K562 treated with DMSO at 1 percent for 12 hours (cell line): ENCODE results near the gene SPR. TPM values are rescaled to one million over a fixed set of nuclear protein-coding genes. Genes with fewer than 3 reads are reported as not detected.

ENCODE experiments used
- total RNA-seq: library from RNA; unstranded; fragments of 300-600 nt; gene quantifications from 2 replicates; pipeline ENCODE4 v1.2.3, GENCODE V29; 2022; ENCODE audit not compliant: insufficient read depth

SPR gene
- 41.5 and 43.5 TPM in 2 replicates for total RNA-seq

DNA sequence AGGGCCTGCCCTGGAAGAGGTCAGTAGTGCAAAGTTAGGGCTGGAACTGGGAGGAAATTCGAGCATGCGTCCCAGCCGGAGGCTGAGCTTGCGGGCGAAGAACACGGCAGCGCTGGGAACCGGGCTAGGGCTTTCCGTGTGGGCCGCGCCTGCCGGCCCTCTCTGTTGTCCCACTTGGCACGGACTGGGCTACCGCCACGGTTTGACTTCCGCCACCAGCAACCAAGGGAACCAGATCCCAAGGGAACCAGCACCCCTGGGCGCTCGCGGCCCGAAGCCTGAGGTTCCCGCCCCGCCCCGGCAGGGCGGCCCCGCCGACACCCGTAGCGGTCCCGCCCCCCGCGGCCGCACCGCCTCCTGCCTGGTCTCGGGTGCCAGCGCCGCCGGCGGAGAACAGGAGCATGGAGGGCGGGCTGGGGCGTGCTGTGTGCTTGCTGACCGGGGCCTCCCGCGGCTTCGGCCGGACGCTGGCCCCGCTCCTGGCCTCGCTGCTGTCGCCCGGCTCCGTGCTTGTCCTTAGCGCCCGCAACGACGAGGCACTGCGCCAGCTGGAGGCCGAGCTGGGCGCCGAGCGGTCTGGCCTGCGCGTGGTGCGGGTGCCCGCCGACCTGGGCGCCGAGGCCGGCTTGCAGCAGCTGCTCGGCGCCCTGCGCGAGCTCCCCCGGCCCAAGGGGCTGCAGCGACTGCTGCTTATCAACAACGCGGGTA, at the start of gene SPR:
Gene SPR, plus strand, starts transcription at position 377 of the 708 bp plus-strand sequence. Its CDS starts 25 bp downstream, at position 402.

DNA sequence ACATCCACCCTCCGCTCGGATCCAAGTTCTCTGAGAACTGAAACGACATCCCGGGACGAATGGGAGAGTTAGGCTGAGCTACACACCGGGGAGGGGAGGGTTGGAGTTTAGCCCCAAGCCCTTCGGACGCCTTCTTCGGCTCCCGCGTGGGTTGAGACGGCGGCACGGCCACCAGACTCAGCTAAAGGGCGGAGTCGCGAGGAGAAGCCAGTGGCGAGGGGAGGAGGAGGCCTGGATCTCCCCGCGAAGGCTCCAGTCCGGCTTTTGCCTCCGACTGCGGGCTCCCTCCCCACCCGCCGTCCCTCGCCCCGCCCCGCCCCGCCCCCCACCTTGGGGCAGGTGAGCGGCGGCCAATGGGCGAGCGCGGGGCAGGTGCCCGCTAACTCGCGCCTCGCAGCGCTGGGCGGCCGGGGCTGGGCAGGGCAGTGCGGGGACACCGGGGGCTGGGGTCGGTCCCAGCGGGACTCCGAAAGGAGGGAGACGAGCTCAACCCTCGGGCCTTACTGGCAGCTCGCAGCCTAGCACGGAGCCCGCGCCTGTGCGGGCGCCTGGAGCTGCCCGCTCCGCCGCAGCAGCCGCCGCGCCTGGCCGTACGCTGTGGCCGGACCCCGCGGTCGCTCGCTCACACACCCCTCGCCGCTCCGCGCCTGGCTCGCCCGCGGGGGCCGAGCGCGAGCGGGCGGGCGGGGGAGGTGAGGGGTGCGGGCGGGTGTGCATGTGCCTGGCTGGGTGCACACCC, 30.1 kb downstream of the SPR start, which contains the start of gene EMX1:
Gene EMX1, plus strand, starts transcription at position 382 of the 739 bp plus-strand sequence. Its CDS starts 334 bp downstream, at position 716.

Other genes with a start within 250 kb of the SPR start
- 0.81 and 2.9 TPM in 2 replicates for gene EXOC6B, start 61.4 kb upstream of the SPR start, total RNA-seq
- gene EMX1, start 30.1 kb downstream of the SPR start, total RNA-seq, result not detected in 2 replicates
- 14.9 and 23.7 TPM in 2 replicates for gene SFXN5, start 184.3 kb downstream of the SPR start, total RNA-seq
- gene RAB11FIP5, start 225.5 kb downstream of the SPR start, total RNA-seq, result 4.8 and 9.1 TPM in 2 replicates